HCT116 (cell line): ENCODE data around the gene SNAP47. TPM values are rescaled to one million over a fixed set of nuclear protein-coding genes. Genes with fewer than 3 reads are reported as not detected.

Experiments used
- ATAC-seq: fragments of 200-7000 bp; cut with Tn5 transposase; 2 replicates; pipeline ENCODE4 v1.9.1; 2020; ENCODE audit warnings: mild to moderate bottlenecking, moderate library complexity
- BruUV-seq: library from RNA; stranded (reverse); fragments of 400-500 nt; replicated peaks from 2 replicates; lab custom pipeline; 2021; lab: Mats Ljungman, UMichigan
- CTCF ChIA-PET: fragments of 300-600 bp; sonication (Branson Sonifier 250); formaldehyde crosslinking; loops from one replicate; lab custom pipeline; 2021; ENCODE audit warnings: antibody characterized with exemption; lab: Charles Lee
- POLR2A ChIA-PET: fragments of 300-600, 350-600 bp; sonication (Branson Sonifier 250); formaldehyde crosslinking; loops from one replicate; lab custom pipeline; 2021; ENCODE audit warnings: antibody characterized with exemption; lab: Charles Lee
- RAD21 ChIA-PET, 2 experiments: fragments of 300-600 bp; sonication (Branson Sonifier 250); formaldehyde crosslinking; loops; one replicate each; lab custom pipeline; 2023; ENCODE audit warnings: low total read pairs in 2 of 2; ENCODE audit not compliant: uncharacterized antibody in 2 of 2, unreplicated experiment in 2 of 2, low non-redundant PET in 1 of 2; lab: Charles Lee
- DNase-seq: peaks from one replicate; pipeline ENCODE4 v3.0.0-alpha.2; 2010; ENCODE audit warnings: low read depth, low spot score
- H2AFZ ChIP-seq: fragments of 200-600 bp; shearing (Covaris generic), sonication (generic); 2 replicates; pipeline ENCODE4 v1.6.1; 2017; ENCODE audit warnings: low read depth, mixed run types, mixed read lengths, antibody characterized with exemption, low read length; ENCODE audit not compliant: poor library complexity, severe bottlenecking
- H3K27ac ChIP-seq: 2 replicates; pipeline ENCODE4 v1.5.1; 2012; ENCODE audit warnings: low read depth, low read length
- H3K27me3 ChIP-seq: fragments of 200-600 bp; sonication (generic); 2 replicates; pipeline ENCODE4 v1.6.1; 2016; ENCODE audit warnings: mixed run types, low read length, mixed read lengths; ENCODE audit not compliant: insufficient read depth
- H3K36me3 ChIP-seq, 2 experiments: fragments of 200-500 bp in 1 of 2; fragments of 200-600 bp in 1 of 2; sonication (Bioruptor generic) in 1 of 2; sonication (generic) in 1 of 2; 2 replicates each; pipeline versions ENCODE4 v1.5.1 to v1.6.1; 2014 to 2016; ENCODE audit warnings: low read length in 2 of 2, inconsistent platforms in 1 of 2, mixed read lengths in 1 of 2, mixed run types in 1 of 2; ENCODE audit not compliant: insufficient read depth in 2 of 2, control insufficient read depth in 1 of 2
- H3K4me1 ChIP-seq, 2 experiments: fragments of 200-600 bp in 1 of 2; sonication (generic) in 1 of 2; 2 replicates each; pipeline versions ENCODE4 v1.5.1 to v1.6.1; 2012 to 2017; ENCODE audit warnings: low read length in 2 of 2, inconsistent platforms in 1 of 2, mild to moderate bottlenecking in 1 of 2, mixed read lengths in 1 of 2, mixed run types in 1 of 2, moderate library complexity in 1 of 2; ENCODE audit not compliant: insufficient read depth in 2 of 2, control insufficient read depth in 1 of 2
- H3K4me2 ChIP-seq: fragments of 200-600 bp; sonication (generic); 2 replicates; pipeline ENCODE4 v1.6.1; 2017; ENCODE audit warnings: mixed run types, low read length, mixed read lengths
- H3K4me3 ChIP-seq, 2 experiments: fragments of 200-600 bp in 1 of 2; sonication (generic) in 1 of 2; replicated peaks in 1 of 2; 2 replicates each; pipeline ENCODE4 v1.5.1; 2011 to 2016; ENCODE audit warnings: low read length in 2 of 2, control low read depth in 1 of 2, low read depth in 1 of 2, mild to moderate bottlenecking in 1 of 2, mixed read lengths in 1 of 2, mixed run types in 1 of 2
- H3K79me2 ChIP-seq: fragments of 200-600 bp; sonication (generic); 2 replicates; pipeline ENCODE4 v1.6.1; 2017; ENCODE audit warnings: mild to moderate bottlenecking, mixed run types, low read length, moderate library complexity, mixed read lengths; ENCODE audit not compliant: insufficient read depth
- H3K9ac ChIP-seq: fragments of 200-600 bp; sonication (generic); 2 replicates; pipeline ENCODE4 v1.6.1; 2016; ENCODE audit warnings: low read length, mixed read lengths
- H3K9me2 ChIP-seq: fragments of 200-600 bp; sonication (generic), shearing (Covaris generic); 2 replicates; pipeline ENCODE4 v1.6.1; 2017; ENCODE audit warnings: mixed run types, mild to moderate bottlenecking, moderate library complexity; ENCODE audit not compliant: insufficient read depth
- H3K9me3 ChIP-seq, 2 experiments: fragments of 200-500 bp in 1 of 2; fragments of 200-600 bp in 1 of 2; sonication (Bioruptor generic) in 1 of 2; sonication (generic) in 1 of 2; 2 replicates each; pipeline ENCODE4 v1.6.1; 2014 to 2017; ENCODE audit warnings: low read length in 2 of 2, mixed read lengths in 2 of 2, inconsistent platforms in 1 of 2, low read depth in 1 of 2, mild to moderate bottlenecking in 1 of 2, mixed run types in 1 of 2, moderate library complexity in 1 of 2; ENCODE audit not compliant: control insufficient read depth in 1 of 2, insufficient read depth in 1 of 2
- H4K20me1 ChIP-seq: fragments of 200-600 bp; sonication (generic), shearing (Covaris generic); 2 replicates; pipeline ENCODE4 v1.6.1; 2017; ENCODE audit warnings: mixed run types, mild to moderate bottlenecking, moderate library complexity; ENCODE audit not compliant: insufficient read depth
- CBX3 ChIP-seq: IDR thresholded peaks from 2 replicates; pipeline ENCODE4 v1.6.1; 2012; ENCODE audit warnings: low read depth
- CEBPB ChIP-seq: IDR thresholded peaks from 2 replicates; pipeline ENCODE4 v1.6.1; 2012; ENCODE audit warnings: low read depth
- EGR1 ChIP-seq: IDR thresholded peaks from 2 replicates; pipeline ENCODE4 v1.6.1; 2012; ENCODE audit warnings: low read depth
- ELF1 ChIP-seq: IDR thresholded peaks from 2 replicates; pipeline ENCODE4 v1.6.1; 2012; ENCODE audit warnings: low read depth, borderline replicate concordance
- EZH2 ChIP-seq: fragments of 200-600 bp; sonication (generic); IDR thresholded peaks from 2 replicates; pipeline ENCODE4 v1.6.1; 2017; ENCODE audit warnings: antibody characterized with exemption, mixed run types
- MAX ChIP-seq: IDR thresholded peaks from 2 replicates; pipeline ENCODE4 v1.6.1; 2012
- POLR2AphosphoS5 ChIP-seq: IDR thresholded peaks from 2 replicates; pipeline ENCODE4 v1.6.1; 2011; ENCODE audit warnings: mild to moderate bottlenecking, low read depth, low read length, moderate library complexity
- REST ChIP-seq: IDR thresholded peaks from 2 replicates; pipeline ENCODE4 v1.6.1; 2012; ENCODE audit warnings: low read depth
- SIN3A ChIP-seq: IDR thresholded peaks from 2 replicates; pipeline ENCODE4 v1.6.1; 2012; ENCODE audit warnings: low read depth
- SRF ChIP-seq: IDR thresholded peaks from 2 replicates; pipeline ENCODE4 v1.6.1; 2012; ENCODE audit warnings: low read depth
- TCF7L2 ChIP-seq: IDR thresholded peaks from 2 replicates; pipeline ENCODE4 v1.7.0; 2011; ENCODE audit warnings: borderline replicate concordance, inconsistent platforms; ENCODE audit not compliant: insufficient read depth, insufficient read length; ENCODE audit errors: extremely low read depth
- YY1 ChIP-seq: IDR thresholded peaks from 2 replicates; pipeline ENCODE4 v1.6.1; 2011; ENCODE audit warnings: low read length, low read depth, moderate library complexity, mild to moderate bottlenecking; ENCODE audit not compliant: insufficient replicate concordance; ENCODE audit errors: extremely low read depth
- ZBTB33 ChIP-seq: IDR thresholded peaks from 2 replicates; pipeline ENCODE4 v1.6.1; 2011; ENCODE audit warnings: mild to moderate bottlenecking, low read length, moderate library complexity; ENCODE audit not compliant: insufficient replicate concordance; ENCODE audit errors: extremely low read depth
- ZNF274 ChIP-seq: fragments of 200-500 bp; sonication (Bioruptor generic); IDR thresholded peaks from 2 replicates; pipeline ENCODE4 v1.6.1; 2014; ENCODE audit warnings: mild to moderate bottlenecking, low read depth, low read length, inconsistent platforms
- intact Hi-C: fragments of 100-400 bp; cut with micrococcal nuclease; formaldehyde crosslinking; loops from 2 replicates; pipeline ENCODE4 v1.10.0; 2022
- total RNA-seq: library from RNA; stranded (reverse); gene quantifications from one replicate; pipeline ENCODE4 v1.2.1, GENCODE V29; 2021; ENCODE audit not compliant: unreplicated experiment
- TF ChIP-seq, protein P1 (sequence below), 3 experiments: fragments of 200-600 bp in 1 of 3; sonication (generic) in 1 of 3; IDR thresholded peaks in 2 of 3; conservative IDR thresholded peaks in 1 of 3; 2 replicates each; pipeline ENCODE4 v1.5.1; 2012 to 2017; ENCODE audit warnings: low read depth in 2 of 3, low read length in 2 of 3, antibody characterized with exemption in 1 of 3, borderline replicate concordance in 1 of 3, control low read depth in 1 of 3, mild to moderate bottlenecking in 1 of 3, mixed read lengths in 1 of 3, mixed run types in 1 of 3, moderate library complexity in 1 of 3; ENCODE audit not compliant: insufficient read depth in 1 of 3

The SNAP47 gene
- total RNA-seq, 1 experiment from 2014 or later, result 37.9 TPM

- no peaks in the 10 kb centered on the region for H3K9me3 ChIP-seq
- no peaks in the 10 kb centered on the region for H3K9me2 ChIP-seq
- no peak for ATAC-seq
- no peak overlapping the region for H3K9ac ChIP-seq
- H3K4me3 ChIP-seq, result no peak overlapping the region
- no peak for DNase-seq
- H3K79me2 ChIP-seq, result no peaks in the 10 kb centered on the region
- intact Hi-C loops, result no loop called here
- H3K27ac ChIP-seq, result no peak overlapping the region
- no TSS peak for BruUV-seq
- no peaks in the 10 kb centered on the region for H3K4me1 ChIP-seq
- H3K36me3 ChIP-seq, result no peaks in the 10 kb centered on the region
- H3K4me2 ChIP-seq, result no peak overlapping the region
- CTCF ChIA-PET, result no interaction called here
- TF ChIP-seq POLR2AphosphoS5, result no peak
- TF ChIP-seq, protein P1, sequence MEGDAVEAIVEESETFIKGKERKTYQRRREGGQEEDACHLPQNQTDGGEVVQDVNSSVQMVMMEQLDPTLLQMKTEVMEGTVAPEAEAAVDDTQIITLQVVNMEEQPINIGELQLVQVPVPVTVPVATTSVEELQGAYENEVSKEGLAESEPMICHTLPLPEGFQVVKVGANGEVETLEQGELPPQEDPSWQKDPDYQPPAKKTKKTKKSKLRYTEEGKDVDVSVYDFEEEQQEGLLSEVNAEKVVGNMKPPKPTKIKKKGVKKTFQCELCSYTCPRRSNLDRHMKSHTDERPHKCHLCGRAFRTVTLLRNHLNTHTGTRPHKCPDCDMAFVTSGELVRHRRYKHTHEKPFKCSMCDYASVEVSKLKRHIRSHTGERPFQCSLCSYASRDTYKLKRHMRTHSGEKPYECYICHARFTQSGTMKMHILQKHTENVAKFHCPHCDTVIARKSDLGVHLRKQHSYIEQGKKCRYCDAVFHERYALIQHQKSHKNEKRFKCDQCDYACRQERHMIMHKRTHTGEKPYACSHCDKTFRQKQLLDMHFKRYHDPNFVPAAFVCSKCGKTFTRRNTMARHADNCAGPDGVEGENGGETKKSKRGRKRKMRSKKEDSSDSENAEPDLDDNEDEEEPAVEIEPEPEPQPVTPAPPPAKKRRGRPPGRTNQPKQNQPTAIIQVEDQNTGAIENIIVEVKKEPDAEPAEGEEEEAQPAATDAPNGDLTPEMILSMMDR (IDR thresholded peaks at IDR 0.05 in 2 of 3, conservative IDR thresholded peaks at IDR 0.05 in 1 of 3; ENCODE audit: borderline replicate concordance in 1 of 3, insufficient read depth in 1 of 3, low read depth in 2 of 3, low read length in 2 of 3), result no peak
- TF ChIP-seq ELF1, result no peak
- no peak for TF ChIP-seq MAX
- no peak for TF ChIP-seq REST
- no peak for TF ChIP-seq YY1
- no peak for TF ChIP-seq TCF7L2
- no peak for TF ChIP-seq ZNF274
- no peak for TF ChIP-seq EZH2
- no peak for TF ChIP-seq CBX3
- TF ChIP-seq ZBTB33, result no peak
- TF ChIP-seq SRF, result no peak
- TF ChIP-seq SIN3A, result no peak
- no peak for TF ChIP-seq EGR1
- no peak for TF ChIP-seq CEBPB
- H2AFZ ChIP-seq, result no peak overlapping the region
- no peaks in the 10 kb centered on the region for H4K20me1 ChIP-seq
- POLR2A ChIA-PET, result no interaction called here
- RAD21 ChIA-PET, result no interaction called here
- H3K27me3 ChIP-seq, result no peaks in the 10 kb centered on the region
Observed at GRCh38 chr1:227775841-227776240, 40.6 kb downstream of the SNAP47 start.
